NCI-H510A (cell line): ENCODE results near the gene SNORC.

ENCODE experiments used
- DNase-seq: peaks from one replicate; lab custom pipeline; 2025; lab: John Stamatoyannopoulos, UW

Gene SNORC

GRCh38 chr2:232869138-232870017, 686 bp upstream of the SNORC start:
- no peak for DNase-seq

- no peak for DNase-seq
Observed at GRCh38 chr2:232870766-232871371, 805 bp downstream of the SNORC start.

- no peak for DNase-seq
Observed at GRCh38 chr2:232871418-232871834, 1.4 kb downstream of the SNORC start.

- no peak for DNase-seq
Observed at GRCh38 chr2:232871835-232872736, 2.0 kb downstream of the SNORC start.

- no peak for DNase-seq
Observed at GRCh38 chr2:232872826-232873225, 2.8 kb downstream of the SNORC start.

- DNase-seq, result no peak
Observed at GRCh38 chr2:232873292-232873908, 3.3 kb downstream of the SNORC start.

- no peak for DNase-seq
Observed at GRCh38 chr2:232873909-232874641, 4.0 kb downstream of the SNORC start.

GRCh38 chr2:232874677-232875223, 4.7 kb downstream of the SNORC start:
- no peak for DNase-seq

GRCh38 chr2:232875256-232876121, 5.4 kb downstream of the SNORC start:
- no peak for DNase-seq

GRCh38 chr2:232876161-232876977, 6.3 kb downstream of the SNORC start:
- DNase-seq, result peak; percentile 78

- DNase-seq, result no peak
Observed at GRCh38 chr2:232876978-232877441, 6.9 kb downstream of the SNORC start.

- DNase-seq, result no peak
Observed at GRCh38 chr2:232877940-232878511, 8.0 kb downstream of the SNORC start.

GRCh38 chr2:232878855-232879617, 9.0 kb downstream of the SNORC start:
- DNase-seq, result no peak

- no peak for DNase-seq
Observed at GRCh38 chr2:232879618-232880494, 9.8 kb downstream of the SNORC start.

- no peak for DNase-seq
Observed at GRCh38 chr2:232880764-232881351, 10.8 kb downstream of the SNORC start.

- no peak for DNase-seq
Observed at GRCh38 chr2:232882085-232882484, 12.0 kb downstream of the SNORC start.
